ENCODE data around the gene CHFR.

DNA sequence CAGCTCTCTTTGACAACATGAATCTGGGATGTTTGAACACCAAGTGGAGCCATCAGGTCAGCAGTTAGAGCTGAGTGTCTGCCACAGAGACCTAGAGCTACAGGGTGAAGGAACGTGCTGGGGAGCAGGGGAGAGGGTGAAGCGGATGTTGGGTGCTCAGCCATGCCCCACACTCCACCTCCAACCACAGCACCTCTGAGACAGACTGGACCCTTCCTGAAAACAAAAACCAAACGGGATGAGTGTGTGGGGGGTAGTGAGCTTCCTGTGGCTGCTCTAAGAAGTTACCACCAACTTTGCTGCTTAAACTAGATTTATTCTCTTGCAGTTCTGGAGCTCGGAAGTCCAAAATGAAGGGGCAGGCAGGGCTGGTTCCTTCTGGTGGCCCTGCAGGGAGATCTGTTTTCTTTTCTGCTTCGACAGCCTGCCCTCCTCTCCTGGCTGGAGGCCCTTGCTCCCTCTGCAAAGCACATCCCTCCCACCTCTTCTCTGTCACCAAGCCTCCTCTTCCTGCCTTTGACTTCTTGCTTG lies 53.2 kb downstream of the CHFR start:
- TF ChIP-seq, protein P1, sequence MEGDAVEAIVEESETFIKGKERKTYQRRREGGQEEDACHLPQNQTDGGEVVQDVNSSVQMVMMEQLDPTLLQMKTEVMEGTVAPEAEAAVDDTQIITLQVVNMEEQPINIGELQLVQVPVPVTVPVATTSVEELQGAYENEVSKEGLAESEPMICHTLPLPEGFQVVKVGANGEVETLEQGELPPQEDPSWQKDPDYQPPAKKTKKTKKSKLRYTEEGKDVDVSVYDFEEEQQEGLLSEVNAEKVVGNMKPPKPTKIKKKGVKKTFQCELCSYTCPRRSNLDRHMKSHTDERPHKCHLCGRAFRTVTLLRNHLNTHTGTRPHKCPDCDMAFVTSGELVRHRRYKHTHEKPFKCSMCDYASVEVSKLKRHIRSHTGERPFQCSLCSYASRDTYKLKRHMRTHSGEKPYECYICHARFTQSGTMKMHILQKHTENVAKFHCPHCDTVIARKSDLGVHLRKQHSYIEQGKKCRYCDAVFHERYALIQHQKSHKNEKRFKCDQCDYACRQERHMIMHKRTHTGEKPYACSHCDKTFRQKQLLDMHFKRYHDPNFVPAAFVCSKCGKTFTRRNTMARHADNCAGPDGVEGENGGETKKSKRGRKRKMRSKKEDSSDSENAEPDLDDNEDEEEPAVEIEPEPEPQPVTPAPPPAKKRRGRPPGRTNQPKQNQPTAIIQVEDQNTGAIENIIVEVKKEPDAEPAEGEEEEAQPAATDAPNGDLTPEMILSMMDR (IDR thresholded peaks at IDR 0.05; ENCODE audit: extremely low read depth in 1 of 2, insufficient read depth in 1 of 2, low read depth in 1 of 2, low read length in 2 of 2): no peak
- no peak for TF ChIP-seq POLR2A (IDR thresholded peaks at IDR 0.05; ENCODE audit: low read depth, low read length)
- no peak for TF ChIP-seq EZH2 (IDR thresholded peaks at IDR 0.05; ENCODE audit: borderline replicate concordance, low read depth, low read length, severe bottlenecking)
- TF ChIP-seq, protein P2, sequence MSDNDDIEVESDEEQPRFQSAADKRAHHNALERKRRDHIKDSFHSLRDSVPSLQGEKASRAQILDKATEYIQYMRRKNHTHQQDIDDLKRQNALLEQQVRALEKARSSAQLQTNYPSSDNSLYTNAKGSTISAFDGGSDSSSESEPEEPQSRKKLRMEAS (IDR thresholded peaks at IDR 0.05; ENCODE audit: insufficient read depth, insufficient read length): no peak
- TF ChIP-seq POLR2AphosphoS5 (IDR thresholded peaks at IDR 0.05; ENCODE audit: insufficient read depth, low read depth, low read length): no peak
